Hepatic stellate cell (primary cell): ENCODE results near the gene PLAAT5.
"Not testable (repeated sequence)": the region's sequence is repeated elsewhere in the genome, so short reads cannot be mapped to it uniquely, and the experiment has no call there.

Experiments
- DNase-seq: peaks from one replicate; pipeline ENCODE4 v3.0.0; 2011; ENCODE audit warnings: low spot score

The PLAAT5 gene

DNA sequence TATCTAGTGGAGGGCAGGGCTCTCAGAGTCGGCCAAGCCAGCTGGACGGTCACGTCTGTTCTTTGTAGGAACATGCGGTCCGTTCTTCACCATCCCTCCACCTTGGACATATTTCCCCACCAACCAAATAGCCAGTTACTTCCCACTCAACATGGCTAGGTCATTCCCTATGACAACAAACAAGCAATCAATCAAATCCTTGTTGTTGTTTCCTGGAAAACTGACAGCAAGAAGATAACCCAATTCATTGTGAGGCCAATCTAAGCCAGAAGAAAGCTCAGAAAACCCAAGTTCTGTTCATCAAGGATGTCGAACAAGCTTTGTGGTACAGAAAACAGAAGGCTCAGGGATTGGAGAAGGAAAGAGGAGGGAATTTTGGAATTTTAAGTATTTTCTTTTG, 10.9 kb downstream of the PLAAT5 start:
- no peak for DNase-seq

- DNase-seq = peak; percentile 73
Observed at GRCh38 chr11:63478896-63479295, 12.1 kb downstream of the PLAAT5 start.

DNA sequence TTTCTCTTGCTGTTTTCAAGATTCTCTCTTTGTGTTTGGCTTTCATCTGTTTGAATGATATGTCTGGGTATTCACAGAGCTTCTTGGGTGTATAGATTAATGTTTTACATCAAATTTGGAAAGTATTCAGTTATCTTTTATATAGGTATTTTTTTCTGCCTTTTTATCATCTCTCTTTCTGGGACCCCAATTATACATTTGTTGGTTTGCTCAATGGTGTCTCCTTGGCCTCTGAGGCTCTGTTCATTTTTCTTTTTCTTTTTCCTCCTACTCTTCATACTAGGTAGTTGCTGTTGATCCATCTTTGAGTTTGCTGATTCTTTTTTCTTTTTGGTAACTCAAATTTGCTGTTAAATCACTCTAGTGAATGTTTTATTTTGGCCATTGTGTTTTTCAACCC, 14.3 kb downstream of the PLAAT5 start:
- no peak for DNase-seq

- no peak for DNase-seq
Observed at GRCh38 chr11:63472372-63472771, 18.6 kb downstream of the PLAAT5 start.

DNA sequence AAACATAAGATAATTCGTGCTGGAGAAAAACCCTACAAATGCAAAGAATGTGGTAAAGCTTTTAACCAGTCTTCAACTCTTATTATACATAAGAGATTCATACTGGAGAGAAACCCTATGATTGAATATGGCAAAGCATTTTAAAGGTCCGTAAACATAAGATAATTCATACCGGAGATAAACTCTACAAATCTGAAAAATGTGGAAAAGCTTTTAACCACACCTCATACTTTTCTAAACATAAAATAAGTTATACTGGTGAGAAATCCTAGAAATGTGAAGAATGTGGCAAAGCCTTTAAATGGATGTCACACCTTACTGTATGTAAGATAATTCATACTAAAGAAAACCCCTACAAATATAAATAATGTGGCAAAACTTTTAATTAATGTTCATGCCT, 20.7 kb downstream of the PLAAT5 start:
- DNase-seq = no peak

DNA sequence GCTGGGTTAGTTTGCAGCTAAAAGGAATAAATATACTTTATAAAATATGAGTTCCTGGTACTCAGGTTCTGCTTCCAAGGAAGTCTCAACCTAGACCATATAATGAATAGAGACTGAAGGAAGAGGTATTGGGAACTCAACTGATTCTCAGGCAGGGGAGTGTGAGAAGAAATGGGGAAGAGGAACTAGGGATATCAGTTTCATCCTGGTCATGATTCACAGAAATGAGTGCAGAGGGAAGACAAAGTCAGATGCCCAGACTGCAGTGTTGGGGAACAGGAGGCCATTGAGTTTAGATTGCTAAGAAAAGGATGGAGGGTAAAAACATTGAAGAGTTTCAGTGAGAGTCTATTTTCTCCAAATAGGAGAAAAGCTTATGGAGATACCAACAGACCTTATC, 28.8 kb downstream of the PLAAT5 start:
- no peak for DNase-seq

- DNase-seq = no peak
Observed at GRCh38 chr11:63459586-63459985, 31.4 kb downstream of the PLAAT5 start.

DNA sequence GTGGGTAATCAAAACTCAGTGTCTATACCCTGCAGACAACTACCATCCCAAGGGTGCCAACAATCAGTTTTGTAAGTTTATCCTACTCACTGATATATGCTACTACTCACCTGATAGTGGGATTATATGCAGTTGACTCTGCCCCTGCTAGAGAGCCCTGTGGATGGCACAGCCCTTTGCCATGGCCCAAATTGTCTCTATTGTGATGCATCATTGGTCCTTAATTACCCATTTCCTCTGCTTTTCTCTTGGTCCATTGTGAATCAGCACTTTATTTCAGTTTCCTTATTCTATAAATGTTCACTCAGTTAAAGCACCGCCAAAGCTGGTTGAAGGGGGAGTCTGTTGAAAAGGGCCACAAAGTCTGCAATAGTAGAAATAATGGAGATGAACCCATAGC, 42.3 kb downstream of the PLAAT5 start:
- DNase-seq = no peak

DNA sequence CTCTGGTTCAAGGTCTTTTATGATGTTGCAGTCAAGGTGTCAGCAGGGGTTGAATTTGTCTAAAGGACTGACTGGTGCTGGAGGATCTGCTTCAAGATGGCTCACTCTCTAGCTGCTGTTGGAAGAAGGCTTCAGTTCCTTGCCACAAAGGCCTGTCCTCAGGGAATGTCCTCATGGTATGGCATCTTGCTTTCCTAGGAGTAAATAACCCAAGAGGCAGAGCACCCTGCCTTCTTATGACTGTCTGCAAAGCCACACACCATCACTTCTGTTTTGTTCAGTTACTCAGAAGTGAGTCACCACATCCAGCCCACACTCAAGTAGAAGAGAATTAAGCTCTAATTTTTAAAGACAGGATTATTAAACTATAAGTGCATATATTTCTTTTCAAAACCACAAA, 45.2 kb downstream of the PLAAT5 start:
- peak; percentile 12 for DNase-seq

GRCh38 chr11:63445118-63445517, 45.8 kb downstream of the PLAAT5 start:
- DNase-seq = no peak

DNA sequence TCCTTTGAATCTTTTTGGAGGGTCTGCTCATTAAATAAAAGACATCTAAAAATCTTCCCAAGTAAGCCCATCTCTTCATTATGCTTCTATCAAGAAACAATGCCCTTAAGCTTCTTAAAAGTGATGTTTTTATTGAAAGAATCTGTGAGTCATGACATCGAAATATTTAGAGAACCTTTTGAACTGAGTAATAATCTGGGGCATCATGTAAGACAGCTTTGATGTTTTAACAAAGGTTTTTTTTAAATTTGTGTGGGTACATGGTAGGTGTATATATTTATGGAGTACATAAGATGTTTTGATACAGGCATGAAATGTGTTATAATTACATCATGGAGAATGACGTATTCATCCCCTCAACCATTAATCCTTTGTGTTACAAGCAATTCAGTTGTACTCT, 46.8 kb downstream of the PLAAT5 start:
- DNase-seq = no peak

GRCh38 chr11:63443714-63444113, 47.3 kb downstream of the PLAAT5 start:
- DNase-seq = no peak

DNA sequence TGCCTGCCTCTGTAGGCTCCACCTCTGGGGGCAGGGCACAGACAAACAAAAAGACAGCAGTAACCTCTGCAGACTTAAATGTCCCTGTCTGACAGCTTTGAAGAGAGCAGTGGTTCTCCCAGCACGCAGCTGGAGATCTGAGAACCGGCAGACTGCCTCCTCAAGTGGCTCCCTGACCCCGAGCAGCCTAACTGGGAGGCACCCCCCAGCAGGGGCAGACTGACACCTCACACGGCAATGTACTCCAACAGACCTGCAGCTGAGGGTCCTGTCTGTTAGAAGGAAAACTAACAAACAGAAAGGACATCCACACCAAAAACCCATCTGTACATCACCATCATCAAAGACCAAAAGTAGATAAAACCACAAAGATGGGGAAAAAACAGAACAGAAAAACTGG, 55.1 kb downstream of the PLAAT5 start:
- DNase-seq = not testable (repeated sequence)

- not testable (repeated sequence) for DNase-seq
Observed at GRCh38 chr11:63435351-63435750, 55.6 kb downstream of the PLAAT5 start.

DNA sequence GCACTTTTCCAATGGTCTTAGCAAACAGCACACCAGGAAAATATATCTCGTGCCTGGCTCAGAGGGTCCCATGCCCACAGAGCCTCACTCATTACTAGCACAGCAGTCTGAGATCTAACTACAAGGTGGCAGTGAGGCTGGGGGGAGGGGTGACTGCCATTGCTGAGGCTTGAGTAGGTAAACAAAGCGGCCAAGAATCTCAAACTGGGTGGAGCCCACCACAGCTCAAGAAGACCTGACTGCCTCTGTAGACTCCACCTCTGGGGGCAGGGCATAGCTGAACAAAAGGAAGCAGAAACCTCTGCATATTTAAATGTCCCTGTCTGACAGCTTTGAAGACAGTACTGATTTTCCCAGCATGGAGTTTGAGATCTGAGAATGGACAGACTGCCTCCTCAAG, 60.2 kb downstream of the PLAAT5 start:
- DNase-seq = not testable (repeated sequence)

DNA sequence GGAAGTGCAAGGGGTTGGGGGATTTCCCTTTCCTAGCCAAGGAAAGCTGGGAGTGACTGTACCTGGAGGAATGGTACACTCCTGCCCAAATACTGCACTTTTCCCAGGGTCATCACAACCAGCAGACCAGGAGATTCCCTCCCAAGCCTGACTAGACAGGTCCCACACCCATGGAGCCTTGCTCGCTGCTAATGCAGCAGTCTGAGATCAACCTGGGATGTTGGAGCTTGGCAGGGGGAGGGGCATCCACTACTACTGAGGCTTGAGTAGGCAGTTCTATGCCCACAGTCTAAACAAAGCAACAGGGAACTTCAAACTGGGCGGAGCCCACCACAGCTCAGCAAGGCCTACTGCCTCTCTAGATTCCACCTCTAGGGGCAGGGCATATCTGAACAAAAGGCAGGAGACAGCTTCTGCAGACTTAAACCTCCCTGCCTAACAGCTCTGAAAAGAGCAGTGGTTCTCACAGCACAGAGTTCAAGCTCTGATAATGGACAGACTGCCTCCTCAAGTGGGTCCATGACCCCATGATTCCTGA, 62.9 kb downstream of the PLAAT5 start:
- DNase-seq = no peak

- no peak for DNase-seq
Observed at GRCh38 chr11:63417174-63417852, 73.7 kb downstream of the PLAAT5 start.
